Measurements from ENCODE around the gene GDE1. TPM values are rescaled to one million over a fixed set of nuclear protein-coding genes. Genes with fewer than 3 reads are reported as not detected.

GDE1 gene, protein sequence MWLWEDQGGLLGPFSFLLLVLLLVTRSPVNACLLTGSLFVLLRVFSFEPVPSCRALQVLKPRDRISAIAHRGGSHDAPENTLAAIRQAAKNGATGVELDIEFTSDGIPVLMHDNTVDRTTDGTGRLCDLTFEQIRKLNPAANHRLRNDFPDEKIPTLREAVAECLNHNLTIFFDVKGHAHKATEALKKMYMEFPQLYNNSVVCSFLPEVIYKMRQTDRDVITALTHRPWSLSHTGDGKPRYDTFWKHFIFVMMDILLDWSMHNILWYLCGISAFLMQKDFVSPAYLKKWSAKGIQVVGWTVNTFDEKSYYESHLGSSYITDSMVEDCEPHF
- total RNA-seq (10 to 100 TPM; 42.4 to 44.1 TPM), polyA plus RNA-seq (ENCODE audit: insufficient read depth, low read depth, low replicate concordance) (54.6 TPM)
- long read RNA-seq, donor 1, transcript GDE1-201 (6 exons, 2,958 nt): major isoform, 19 of 25 reads
- long read RNA-seq, donor 1, partial matches to known transcripts: 0 of 25 reads
- long read RNA-seq, donor 1, other reads (novel, unspliced or antisense): 0 of 25 reads
- long read RNA-seq, donor 2, transcript GDE1-201 (6 exons, 2,958 nt): major isoform, 12 of 14 reads
- long read RNA-seq, donor 2, partial matches to known transcripts: 0 of 14 reads
- long read RNA-seq, donor 2, other reads (novel, unspliced or antisense): 0 of 14 reads

GRCh38 chr16:19521471-19522396 lies at the start of gene GDE1:
Gene GDE1, minus strand, starts transcription at chr16:19522098. Its CDS starts 134 bp downstream, at chr16:19521964.
- no peaks in the 10 kb centered on the region for H3K9me3 ChIP-seq
- peak within 1 kb of the TSS; percentile 85 to 90 for H3K4me3 ChIP-seq
- TF ChIP-seq, protein P1, sequence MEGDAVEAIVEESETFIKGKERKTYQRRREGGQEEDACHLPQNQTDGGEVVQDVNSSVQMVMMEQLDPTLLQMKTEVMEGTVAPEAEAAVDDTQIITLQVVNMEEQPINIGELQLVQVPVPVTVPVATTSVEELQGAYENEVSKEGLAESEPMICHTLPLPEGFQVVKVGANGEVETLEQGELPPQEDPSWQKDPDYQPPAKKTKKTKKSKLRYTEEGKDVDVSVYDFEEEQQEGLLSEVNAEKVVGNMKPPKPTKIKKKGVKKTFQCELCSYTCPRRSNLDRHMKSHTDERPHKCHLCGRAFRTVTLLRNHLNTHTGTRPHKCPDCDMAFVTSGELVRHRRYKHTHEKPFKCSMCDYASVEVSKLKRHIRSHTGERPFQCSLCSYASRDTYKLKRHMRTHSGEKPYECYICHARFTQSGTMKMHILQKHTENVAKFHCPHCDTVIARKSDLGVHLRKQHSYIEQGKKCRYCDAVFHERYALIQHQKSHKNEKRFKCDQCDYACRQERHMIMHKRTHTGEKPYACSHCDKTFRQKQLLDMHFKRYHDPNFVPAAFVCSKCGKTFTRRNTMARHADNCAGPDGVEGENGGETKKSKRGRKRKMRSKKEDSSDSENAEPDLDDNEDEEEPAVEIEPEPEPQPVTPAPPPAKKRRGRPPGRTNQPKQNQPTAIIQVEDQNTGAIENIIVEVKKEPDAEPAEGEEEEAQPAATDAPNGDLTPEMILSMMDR (IDR thresholded peaks at IDR 0.05): no peak
- TF ChIP-seq POLR2A (IDR thresholded peaks at IDR 0.05): peak; percentile 63
- intact Hi-C loops (cut with DNase I; ENCODE audit: low total_unique reads): no loop called here
- WGBS, 2 donors: 0 to 1% methylated on average over 32 to 62 of the region's 62 CpGs
- peaks cover 17% of the 10 kb centered on the region for H3K4me1 ChIP-seq
- H3K27ac ChIP-seq: peak within 1 kb of the TSS; percentile 66 to 86
- peak; percentile 99 for DNase-seq
- H3K27me3 ChIP-seq: no peaks in the 10 kb centered on the region
- no peaks in the 10 kb centered on the region for H3K36me3 ChIP-seq (ENCODE audit: low read depth, missing control alignments)

DNA sequence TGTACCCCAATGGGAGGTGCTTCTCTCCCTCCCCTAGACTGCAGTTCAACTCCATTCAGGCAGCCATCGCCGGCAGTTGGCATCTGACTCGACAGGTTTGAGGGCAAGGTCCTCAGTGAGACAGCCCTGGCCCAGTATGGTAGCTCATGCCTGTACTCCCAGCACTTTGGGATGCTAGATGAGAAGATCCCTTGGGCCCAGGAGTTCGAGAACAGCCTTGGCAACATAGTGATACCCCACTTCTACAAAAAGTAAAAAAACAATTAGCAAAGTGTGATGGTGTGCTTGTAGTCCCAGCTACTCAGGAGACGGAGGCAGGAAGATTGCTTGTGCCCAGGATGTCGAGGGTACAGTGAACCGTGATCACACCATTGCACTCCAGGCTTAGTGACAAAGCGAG lies 45.7 kb upstream of the GDE1 start:
- H3K9me3 ChIP-seq: no peaks in the 10 kb centered on the region
- H3K4me3 ChIP-seq: no peak overlapping the region
- H3K36me3 ChIP-seq (ENCODE audit: low read depth, missing control alignments): no peaks in the 10 kb centered on the region
- TF ChIP-seq POLR2A (IDR thresholded peaks at IDR 0.05): no peak
- TF ChIP-seq, protein P1 (IDR thresholded peaks at IDR 0.05): no peak
- intact Hi-C loops (cut with DNase I; ENCODE audit: low total_unique reads): no loop called here
- 92 to 97% methylated on average over 8 of the region's 8 CpGs for WGBS, 2 donors
- no peak for DNase-seq
- no peak overlapping the region for H3K27ac ChIP-seq
- H3K27me3 ChIP-seq: no peaks in the 10 kb centered on the region
- no peaks in the 10 kb centered on the region for H3K4me1 ChIP-seq

DNA sequence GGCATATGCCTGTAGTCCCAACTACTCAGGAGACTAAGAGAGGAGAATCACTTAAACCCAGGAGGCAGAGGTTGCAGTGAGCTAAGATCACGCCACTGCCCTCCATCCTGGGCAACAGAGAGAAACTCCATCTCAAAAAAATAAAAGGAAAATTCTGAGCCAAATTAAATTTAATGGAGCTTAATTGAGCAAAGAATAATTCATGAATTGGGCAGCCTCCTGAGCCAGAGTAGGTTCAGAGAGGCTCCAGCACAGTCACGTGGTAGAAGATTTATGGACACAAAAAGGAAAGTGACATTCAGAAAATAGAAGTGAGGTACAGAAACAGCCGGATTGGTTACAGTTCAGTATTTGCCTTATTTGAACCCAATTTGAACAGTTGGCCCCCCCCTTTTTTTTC lies 44.5 kb upstream of the GDE1 start:
- no peak for DNase-seq
- WGBS, 2 donors: 97% methylated on average over 3 of the region's 3 CpGs
- Histone ChIP-seq H3K27ac (no peak overlapping the region), H3K27me3 (no peaks in the 10 kb centered on the region), H3K4me3 (no peak overlapping the region), H3K9me3 (no peaks in the 10 kb centered on the region), H3K36me3 (ENCODE audit: low read depth, missing control alignments) (no peaks in the 10 kb centered on the region), H3K4me1 (no peaks in the 10 kb centered on the region)
- intact Hi-C loops (cut with DNase I; ENCODE audit: low total_unique reads): no loop called here
- TF ChIP-seq POLR2A (IDR thresholded peaks at IDR 0.05): no peak
- TF ChIP-seq, protein P1 (IDR thresholded peaks at IDR 0.05): no peak

GRCh38 chr16:19563377-19563776 lies 41.5 kb upstream of the GDE1 start:
- no peak overlapping the region for H3K4me3 ChIP-seq
- intact Hi-C loops (cut with DNase I; ENCODE audit: low total_unique reads): no loop called here
- H3K36me3 ChIP-seq (ENCODE audit: low read depth, missing control alignments): no peaks in the 10 kb centered on the region
- no peaks in the 10 kb centered on the region for H3K9me3 ChIP-seq
- 87 to 99% methylated on average over 4 of the region's 4 CpGs for WGBS, 2 donors
- H3K27ac ChIP-seq: no peak overlapping the region
- no peak for TF ChIP-seq POLR2A (IDR thresholded peaks at IDR 0.05)
- TF ChIP-seq, protein P1 (IDR thresholded peaks at IDR 0.05): no peak
- H3K4me1 ChIP-seq: no peaks in the 10 kb centered on the region
- no peaks in the 10 kb centered on the region for H3K27me3 ChIP-seq
- no peak for DNase-seq
